Type B pancreatic cell (in vitro differentiated cells): ENCODE data around the gene INIP. TPM values are rescaled to one million over a fixed set of nuclear protein-coding genes. Genes with fewer than 3 reads are reported as not detected.

ENCODE experiments used
- DNase-seq: peaks from one replicate; pipeline ENCODE4 v3.0.0; 2021; ENCODE audit warnings: mixed read lengths; ENCODE audit not compliant: unreplicated experiment; ENCODE audit errors: extremely low spot score
- H3K27ac Mint-ChIP-seq: 2 replicates; pipeline ENCODE4 v1.8.0; 2021; ENCODE audit warnings: mild to moderate bottlenecking, mixed read lengths
- H3K27me3 Mint-ChIP-seq: 2 replicates; pipeline ENCODE4 v1.8.0; 2021; ENCODE audit warnings: mixed read lengths
- H3K36me3 Mint-ChIP-seq: 2 replicates; pipeline ENCODE4 v1.8.0; 2021; ENCODE audit warnings: mixed read lengths
- H3K4me1 Mint-ChIP-seq: one replicate; pipeline ENCODE4 v1.8.0; 2021; ENCODE audit warnings: mixed read lengths; ENCODE audit not compliant: unreplicated experiment
- H3K4me3 Mint-ChIP-seq: 2 replicates; pipeline ENCODE4 v1.8.0; 2021; ENCODE audit warnings: mild to moderate bottlenecking, mixed read lengths
- H3K9me3 Mint-ChIP-seq: 2 replicates; pipeline ENCODE4 v1.8.0; 2021; ENCODE audit warnings: mixed read lengths
- CTCF ChIP-seq: fragments of 200-600 bp; sonication (generic); conservative IDR thresholded peaks from 2 replicates; pipeline ENCODE4 v1.5.0; 2021; ENCODE audit warnings: antibody characterized with exemption, mild to moderate bottlenecking
- total RNA-seq: library from RNA; stranded (reverse); gene quantifications from 2 replicates; pipeline ENCODE4 v1.2.1, GENCODE V29; 2021; ENCODE audit warnings: low replicate concordance

INIP gene
- total RNA-seq, 1 donor from 2014 or later = 34.5 TPM

GRCh38 chr9:112659906-112660305, 58.0 kb downstream of the INIP start:
- TF ChIP-seq CTCF = no peak
- Mint-ChIP-seq H3K27me3 (no peaks in the 10 kb centered on the region), H3K9me3 (no peaks in the 10 kb centered on the region), H3K27ac (no peak overlapping the region), H3K36me3 (peaks cover 8% of the 10 kb centered on the region), H3K4me1 (no peaks in the 10 kb centered on the region), H3K4me3 (no peak overlapping the region)
- no peak for DNase-seq

GRCh38 chr9:112655668-112656067, 62.2 kb downstream of the INIP start:
- no peaks in the 10 kb centered on the region for H3K9me3 Mint-ChIP-seq
- H3K36me3 Mint-ChIP-seq = peaks cover 10% of the 10 kb centered on the region
- H3K4me3 Mint-ChIP-seq = no peak overlapping the region
- no peaks in the 10 kb centered on the region for H3K27me3 Mint-ChIP-seq
- no peak for DNase-seq
- H3K27ac Mint-ChIP-seq = no peak overlapping the region
- H3K4me1 Mint-ChIP-seq = no peaks in the 10 kb centered on the region
- no peak for TF ChIP-seq CTCF

- Mint-ChIP-seq H3K4me1 (no peaks in the 10 kb centered on the region), H3K27ac (no peak overlapping the region), H3K36me3 (peaks cover 20% of the 10 kb centered on the region), H3K9me3 (no peaks in the 10 kb centered on the region), H3K27me3 (no peaks in the 10 kb centered on the region), H3K4me3 (no peak overlapping the region)
- DNase-seq = no peak
- TF ChIP-seq CTCF = no peak
Measured at GRCh38 chr9:112654282-112654681, 63.6 kb downstream of the INIP start.

GRCh38 chr9:112648624-112649023, 69.3 kb downstream of the INIP start:
- no peaks in the 10 kb centered on the region for H3K27me3 Mint-ChIP-seq
- H3K36me3 Mint-ChIP-seq = peaks cover 46% of the 10 kb centered on the region
- TF ChIP-seq CTCF = no peak
- no peak overlapping the region for H3K27ac Mint-ChIP-seq
- H3K4me1 Mint-ChIP-seq = no peaks in the 10 kb centered on the region
- H3K4me3 Mint-ChIP-seq = no peak overlapping the region
- peaks cover 15% of the 10 kb centered on the region for H3K9me3 Mint-ChIP-seq
- DNase-seq = no peak

GRCh38 chr9:112647596-112647995, 70.3 kb downstream of the INIP start:
- DNase-seq = no peak
- no peaks in the 10 kb centered on the region for H3K4me1 Mint-ChIP-seq
- H3K27ac Mint-ChIP-seq = no peak overlapping the region
- peaks cover 18% of the 10 kb centered on the region for H3K9me3 Mint-ChIP-seq
- H3K36me3 Mint-ChIP-seq = peaks cover 50% of the 10 kb centered on the region
- H3K27me3 Mint-ChIP-seq = no peaks in the 10 kb centered on the region
- no peak overlapping the region for H3K4me3 Mint-ChIP-seq
- no peak for TF ChIP-seq CTCF

- H3K9me3 Mint-ChIP-seq = peaks cover 25% of the 10 kb centered on the region
- TF ChIP-seq CTCF = no peak
- H3K4me3 Mint-ChIP-seq = no peak overlapping the region
- H3K36me3 Mint-ChIP-seq = peaks cover 38% of the 10 kb centered on the region
- no peaks in the 10 kb centered on the region for H3K4me1 Mint-ChIP-seq
- no peak for DNase-seq
- no peaks in the 10 kb centered on the region for H3K27me3 Mint-ChIP-seq
- no peak overlapping the region for H3K27ac Mint-ChIP-seq
Measured at GRCh38 chr9:112642126-112642525, 75.8 kb downstream of the INIP start.
